Measurements from ENCODE around the gene NELL1.

The NELL1 gene

DNA sequence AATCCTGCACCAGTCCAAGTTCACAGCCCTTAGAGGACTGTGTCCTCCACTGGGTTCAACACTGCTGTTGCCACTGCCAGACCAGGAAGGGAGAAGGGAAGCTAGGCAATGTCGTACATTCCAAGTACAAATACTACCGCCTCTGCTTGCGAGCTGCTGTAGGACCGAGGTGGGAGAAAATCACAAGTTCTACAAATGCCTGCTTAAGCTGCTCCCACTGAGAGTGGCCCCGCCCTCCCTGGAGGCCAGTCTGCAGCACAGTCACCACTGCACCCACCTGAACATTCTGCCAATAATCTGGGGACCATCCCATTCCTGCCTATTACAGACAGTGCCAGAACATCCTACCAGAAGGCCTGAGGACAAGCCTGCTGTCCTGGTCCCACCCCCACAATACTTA lies 816.0 kb downstream of the NELL1 start:
- TF ChIP-seq, protein P1, sequence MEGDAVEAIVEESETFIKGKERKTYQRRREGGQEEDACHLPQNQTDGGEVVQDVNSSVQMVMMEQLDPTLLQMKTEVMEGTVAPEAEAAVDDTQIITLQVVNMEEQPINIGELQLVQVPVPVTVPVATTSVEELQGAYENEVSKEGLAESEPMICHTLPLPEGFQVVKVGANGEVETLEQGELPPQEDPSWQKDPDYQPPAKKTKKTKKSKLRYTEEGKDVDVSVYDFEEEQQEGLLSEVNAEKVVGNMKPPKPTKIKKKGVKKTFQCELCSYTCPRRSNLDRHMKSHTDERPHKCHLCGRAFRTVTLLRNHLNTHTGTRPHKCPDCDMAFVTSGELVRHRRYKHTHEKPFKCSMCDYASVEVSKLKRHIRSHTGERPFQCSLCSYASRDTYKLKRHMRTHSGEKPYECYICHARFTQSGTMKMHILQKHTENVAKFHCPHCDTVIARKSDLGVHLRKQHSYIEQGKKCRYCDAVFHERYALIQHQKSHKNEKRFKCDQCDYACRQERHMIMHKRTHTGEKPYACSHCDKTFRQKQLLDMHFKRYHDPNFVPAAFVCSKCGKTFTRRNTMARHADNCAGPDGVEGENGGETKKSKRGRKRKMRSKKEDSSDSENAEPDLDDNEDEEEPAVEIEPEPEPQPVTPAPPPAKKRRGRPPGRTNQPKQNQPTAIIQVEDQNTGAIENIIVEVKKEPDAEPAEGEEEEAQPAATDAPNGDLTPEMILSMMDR (IDR thresholded peaks at IDR 0.05; ENCODE audit: control insufficient read depth, insufficient read depth, low read depth, low read length, missing control alignments): no peak

DNA sequence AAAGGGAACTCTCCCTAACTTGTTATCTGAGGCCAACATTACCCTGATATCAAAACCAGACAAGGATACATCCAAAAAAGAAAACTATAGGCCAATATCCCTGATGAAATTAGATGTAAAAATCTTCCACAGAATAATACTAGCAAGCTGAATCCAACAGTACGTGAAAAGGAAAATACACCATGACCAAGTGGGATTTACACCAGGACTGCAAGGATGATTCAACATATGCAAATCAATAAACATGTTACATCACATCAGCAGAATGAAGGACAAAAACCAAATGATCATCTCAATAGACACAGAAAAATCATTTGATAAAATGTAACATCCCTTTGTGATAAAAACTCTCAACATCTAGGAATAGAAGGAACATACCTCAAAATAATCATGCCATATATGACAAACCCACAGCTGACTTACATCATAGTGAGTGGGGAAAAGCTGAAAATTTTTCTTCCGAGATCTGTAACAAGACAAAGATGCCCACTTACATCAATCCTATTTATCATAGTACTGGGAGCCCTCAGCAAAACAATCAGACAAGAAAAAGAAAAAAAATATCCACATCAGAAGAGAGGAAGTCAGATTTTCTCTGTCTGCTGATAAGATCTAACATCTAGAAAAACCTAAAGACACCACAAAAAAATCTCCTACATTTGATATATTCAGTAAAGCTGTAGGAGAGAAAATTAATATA lies 820.2 kb downstream of the NELL1 start:
- no peak overlapping the region for H3K4me3 ChIP-seq (ENCODE audit: control insufficient read depth, low read depth, low read length)
- TF ChIP-seq, protein P1 (IDR thresholded peaks at IDR 0.05; ENCODE audit: control insufficient read depth, insufficient read depth, low read depth, low read length, missing control alignments): no peak
- no peak for DNase-seq (ENCODE audit: low read depth)

More for the DNA sequence above, 816.0 kb downstream of the NELL1 start:
- H3K4me3 ChIP-seq (ENCODE audit: control insufficient read depth, low read depth, low read length): no peak overlapping the region
- DNase-seq (ENCODE audit: low read depth): no peak

DNA sequence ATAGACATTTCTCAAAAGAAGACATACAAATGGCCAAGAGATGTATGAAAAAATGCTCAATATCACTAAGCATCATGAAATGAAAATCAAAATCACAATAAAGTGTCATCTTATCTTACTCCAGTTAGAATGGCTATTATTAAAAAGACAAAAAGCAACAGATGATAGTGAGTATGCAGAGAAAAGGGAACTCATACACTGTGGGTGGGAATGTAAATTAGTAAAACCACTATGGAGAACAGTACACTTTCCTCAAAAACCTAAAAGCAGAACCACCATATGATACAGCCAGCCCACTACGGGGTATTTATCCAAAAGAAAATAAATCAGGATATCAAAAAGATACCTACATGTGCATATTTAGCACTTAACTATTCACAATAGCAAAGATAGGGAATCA lies 823.5 kb downstream of the NELL1 start:
- no peak for DNase-seq (ENCODE audit: low read depth)
- TF ChIP-seq, protein P1 (IDR thresholded peaks at IDR 0.05; ENCODE audit: control insufficient read depth, insufficient read depth, low read depth, low read length, missing control alignments): no peak
- H3K4me3 ChIP-seq (ENCODE audit: control insufficient read depth, low read depth, low read length): no peak overlapping the region

DNA sequence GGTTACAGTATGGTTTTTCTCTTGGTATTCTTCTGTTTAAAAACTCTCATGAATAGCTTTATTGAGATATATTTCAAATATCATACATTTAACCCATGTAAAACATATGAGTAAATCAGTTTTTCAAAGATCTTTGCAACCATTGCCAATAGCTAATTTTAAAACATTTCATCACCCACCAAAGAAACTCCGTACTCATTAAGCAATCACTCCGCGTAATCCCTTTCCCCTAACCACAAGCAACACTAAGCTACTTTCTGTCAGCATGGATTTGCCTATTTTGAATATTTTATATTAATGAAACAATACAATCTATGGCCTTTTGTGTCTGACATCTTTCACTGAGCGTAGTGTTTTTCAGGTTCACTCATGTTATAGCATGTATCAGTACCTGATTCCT lies 825.6 kb downstream of the NELL1 start:
- no peak overlapping the region for H3K4me3 ChIP-seq (ENCODE audit: control insufficient read depth, low read depth, low read length)
- TF ChIP-seq, protein P1 (IDR thresholded peaks at IDR 0.05; ENCODE audit: control insufficient read depth, insufficient read depth, low read depth, low read length, missing control alignments): no peak
- no peak for DNase-seq (ENCODE audit: low read depth)

DNA sequence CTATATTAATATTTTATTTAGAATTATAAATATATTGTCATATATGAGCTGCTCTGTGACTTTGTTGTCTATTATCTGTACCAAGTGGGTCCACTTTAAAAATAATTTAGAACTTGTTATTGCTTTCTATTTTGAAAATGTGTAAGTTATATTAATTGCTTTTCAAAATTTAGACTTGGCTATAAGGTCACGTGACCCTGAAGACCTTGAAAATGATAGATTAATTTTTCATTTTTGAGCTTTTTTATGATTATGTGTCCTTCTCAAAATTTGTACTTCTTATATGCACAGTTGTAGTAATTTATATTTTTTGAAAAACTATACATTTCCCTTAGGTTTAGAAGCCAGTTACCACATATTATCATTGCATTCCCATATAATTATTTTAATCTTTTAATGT lies 826.5 kb downstream of the NELL1 start:
- DNase-seq (ENCODE audit: low read depth): no peak
- no peak overlapping the region for H3K4me3 ChIP-seq (ENCODE audit: control insufficient read depth, low read depth, low read length)
- TF ChIP-seq, protein P1 (IDR thresholded peaks at IDR 0.05; ENCODE audit: control insufficient read depth, insufficient read depth, low read depth, low read length, missing control alignments): no peak

DNA sequence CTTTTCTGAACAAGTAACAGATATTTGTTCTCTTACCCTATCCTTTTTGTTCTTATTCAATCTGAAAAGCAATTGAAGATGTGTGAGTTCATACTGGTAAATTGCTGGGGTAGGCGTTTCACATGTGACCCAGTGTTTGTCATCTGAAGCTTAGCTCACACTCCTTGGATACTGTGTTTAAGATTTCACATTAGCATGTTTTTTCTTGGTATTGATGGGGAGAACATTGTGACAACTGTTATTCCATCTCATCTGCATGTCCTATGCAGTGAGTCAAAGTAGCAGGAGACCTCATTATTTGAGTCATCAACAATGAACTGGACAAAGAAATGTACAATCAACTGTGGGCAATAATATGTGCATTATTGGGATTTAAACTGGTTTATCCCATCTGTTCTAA lies 831.9 kb downstream of the NELL1 start:
- no peak overlapping the region for H3K4me3 ChIP-seq (ENCODE audit: control insufficient read depth, low read depth, low read length)

More for the DNA sequence above, 831.9 kb downstream of the NELL1 start:
- TF ChIP-seq, protein P1 (IDR thresholded peaks at IDR 0.05; ENCODE audit: control insufficient read depth, insufficient read depth, low read depth, low read length, missing control alignments): no peak
- no peak for DNase-seq (ENCODE audit: low read depth)
